ENCODE data around the gene ZNF433. TPM values are rescaled to one million over a fixed set of nuclear protein-coding genes. Genes with fewer than 3 reads are reported as not detected.
"Not testable (repeated sequence)": the region's sequence is repeated elsewhere in the genome, so short reads cannot be mapped to it uniquely, and the experiment has no call there.

The ZNF433 gene
- total RNA-seq, 2 experiments from 2014 or later, result 0.76 to 1.9 TPM

- intact Hi-C loops (cut with micrococcal nuclease; ENCODE audit: unreplicated experiment), result no loop called here
- Histone ChIP-seq H3K4me2 (ENCODE audit: low read length) (no peak overlapping the region), H3K36me3 (ENCODE audit: insufficient read depth, low read length) (peaks cover 61% of the 10 kb centered on the region), H3K4me1 (ENCODE audit: insufficient read depth, low read length, poor library complexity, severe bottlenecking) (peaks cover 39% of the 10 kb centered on the region), H3K9me2 (ENCODE audit: insufficient read depth, low read length) (no peaks in the 10 kb centered on the region), H4K20me1 (ENCODE audit: insufficient read depth, low read length) (no peaks in the 10 kb centered on the region; the same call in 1 of the 2 replicates), H3K79me2 (ENCODE audit: insufficient read depth, low read depth, low read length) (peaks cover 98% of the 10 kb centered on the region), H3K27ac (ENCODE audit: low read depth, low read length, poor library complexity, severe bottlenecking) (no peak overlapping the region), H3K9me3 (ENCODE audit: low read length) (no peaks in the 10 kb centered on the region), H2AFZ (ENCODE audit: low read length) (no peak overlapping the region), H3K4me3 (ENCODE audit: low read depth, low read length, poor library complexity, severe bottlenecking) (no peak overlapping the region)
- CTCF ChIA-PET (ENCODE audit: unreplicated experiment), result no interaction called here
- TF ChIP-seq EZH2phosphoT487 (IDR thresholded peaks at IDR 0.05; ENCODE audit: borderline replicate concordance, low read depth, low read length) (no peak), CTCF (conservative IDR thresholded peaks at IDR 0.05; ENCODE audit: low read length) (no peak)
- DNase-seq (ENCODE audit: low spot score), result no peak
- POLR2A ChIA-PET, result no interaction called here
- no TSS peak for BruUV-seq (replicated peaks)
These were observed 40.3 kb downstream of the ZNF433 start for GRCh38 chr19:11995174-11995573.

- H3K79me2 ChIP-seq (ENCODE audit: insufficient read depth, low read depth, low read length), result peaks cover 88% of the 10 kb centered on the region
These were observed 43.6 kb downstream of the ZNF433 start for GRCh38 chr19:11991921-11992320.

GRCh38 chr19:11989112-11989456, 46.4 kb downstream of the ZNF433 start:
- ChIA-PET CTCF (ENCODE audit: unreplicated experiment) (interaction anchor here (2.2 kb wide), 1 partner anchor 65 kb away, joined by 8 read pairs; no protein-coding TSS in a partner anchor), POLR2A (interaction anchor here (1.2 kb wide), 1 partner anchor 24 kb away, joined by 3 read pairs; the partner anchor contains the start of gene ZNF763)
- peak overlapping the region; percentile 98 for H3K4me2 ChIP-seq (ENCODE audit: low read length)
- no peak for TF ChIP-seq EZH2phosphoT487 (IDR thresholded peaks at IDR 0.05; ENCODE audit: borderline replicate concordance, low read depth, low read length)
- no peak for TF ChIP-seq CTCF (conservative IDR thresholded peaks at IDR 0.05; ENCODE audit: low read length)
- intact Hi-C loops (cut with micrococcal nuclease; ENCODE audit: unreplicated experiment), result loop anchor here (1.0 to 5.0 kb wide), 3 partner anchors 25 to 168 kb away; partner anchors contain the start of genes ZNF20 and ZNF625
- H3K79me2 ChIP-seq (ENCODE audit: insufficient read depth, low read depth, low read length), result peaks cover 62% of the 10 kb centered on the region
- no TSS peak for BruUV-seq (replicated peaks)
- DNase-seq (ENCODE audit: low spot score), result no peak
- no peaks in the 10 kb centered on the region for H3K9me3 ChIP-seq (ENCODE audit: low read length)
- H3K4me3 ChIP-seq (ENCODE audit: low read depth, low read length, poor library complexity, severe bottlenecking), result peak overlapping the region; percentile 96
- H3K9me2 ChIP-seq (ENCODE audit: insufficient read depth, low read length), result no peaks in the 10 kb centered on the region
- no peak overlapping the region for H3K27ac ChIP-seq (ENCODE audit: low read depth, low read length, poor library complexity, severe bottlenecking)
- peaks cover 23% of the 10 kb centered on the region for H3K36me3 ChIP-seq (ENCODE audit: insufficient read depth, low read length)
- no peak overlapping the region for H2AFZ ChIP-seq (ENCODE audit: low read length)
- H4K20me1 ChIP-seq (ENCODE audit: insufficient read depth, low read length), result peaks cover 5% of the 10 kb centered on the region
- H3K4me1 ChIP-seq (ENCODE audit: insufficient read depth, low read length, poor library complexity, severe bottlenecking), result peaks cover 44% of the 10 kb centered on the region

More at GRCh38 chr19:11991921-11992320, 43.6 kb downstream of the ZNF433 start:
- H2AFZ ChIP-seq (ENCODE audit: low read length); BruUV-seq (replicated peaks); H4K20me1 ChIP-seq (ENCODE audit: insufficient read depth, low read length); CTCF ChIA-PET (ENCODE audit: unreplicated experiment); H3K27ac ChIP-seq (ENCODE audit: low read depth, low read length, poor library complexity, severe bottlenecking); H3K9me3 ChIP-seq (ENCODE audit: low read length); DNase-seq (ENCODE audit: low spot score); H3K4me3 ChIP-seq (ENCODE audit: low read depth, low read length, poor library complexity, severe bottlenecking); H3K9me2 ChIP-seq (ENCODE audit: insufficient read depth, low read length); intact Hi-C loops (cut with micrococcal nuclease; ENCODE audit: unreplicated experiment): not testable (repeated sequence)
- Histone ChIP-seq H3K4me2 (ENCODE audit: low read length) (peak overlapping the region; percentile 16), H3K36me3 (ENCODE audit: insufficient read depth, low read length) (peaks cover 40% of the 10 kb centered on the region), H3K4me1 (ENCODE audit: insufficient read depth, low read length, poor library complexity, severe bottlenecking) (peaks cover 30% of the 10 kb centered on the region)
- POLR2A ChIA-PET, result interaction anchor here (1.1 kb wide), 1 partner anchor 10 kb away, joined by 3 read pairs; no protein-coding TSS in a partner anchor
